Superior temporal gyrus (tissue), 1 donor: ENCODE measurements around the gene DIABLO.
"Not testable (repeated sequence)": the region's sequence is repeated elsewhere in the genome, so short reads cannot be mapped to it uniquely, and the experiment has no call there.

Experiments
- DNase-seq: peaks from one replicate; pipeline ENCODE4 v3.0.0-alpha.2; 2016; ENCODE audit errors: extremely low spot score

The DIABLO gene

DNA sequence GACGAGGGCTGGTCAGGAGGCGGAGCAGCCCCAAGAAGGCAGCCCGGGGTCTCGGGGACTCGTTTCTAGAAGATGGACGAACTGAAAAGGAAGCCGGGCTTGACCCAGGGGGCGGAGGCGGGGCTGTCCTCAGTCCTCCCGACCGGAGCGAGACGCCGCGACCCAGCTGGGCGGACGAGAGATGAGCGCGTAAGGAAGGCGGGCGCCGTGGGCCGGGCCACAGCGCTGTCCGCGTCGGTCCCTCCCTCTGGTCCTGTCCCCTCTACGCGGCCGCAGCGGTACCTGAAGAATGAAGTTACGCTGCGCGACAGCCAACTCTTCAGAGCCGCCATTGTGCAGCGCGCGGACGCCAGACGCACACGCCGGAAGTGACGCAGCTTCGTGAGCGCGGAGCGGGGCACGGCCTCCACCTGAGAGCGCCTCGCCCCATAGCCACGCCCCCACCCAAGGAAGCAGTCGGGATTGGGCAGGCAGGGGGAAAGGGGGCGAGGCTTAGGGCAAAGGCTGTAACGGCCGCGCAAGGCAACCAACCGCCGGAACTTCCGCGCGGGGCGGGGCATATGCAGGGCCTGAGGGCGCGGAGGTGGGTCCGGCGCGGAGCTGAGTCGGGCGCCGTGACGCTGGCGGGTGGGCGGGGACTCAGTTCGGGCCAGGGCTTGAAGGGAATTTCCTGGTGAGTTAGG, at the start of gene DIABLO:
DIABLO (minus strand) TSS at position 370 of the 683 bp plus-strand sequence; CDS start at position 332, 38 bp downstream.
- DNase-seq: peak; percentile 99

- no peak for DNase-seq
These were observed 49.6 kb upstream of the DIABLO start for GRCh38 chr12:122275459-122275858.

GRCh38 chr12:122266230-122266901, 40.5 kb upstream of the DIABLO start, which contains the start of gene VPS33A:
Gene VPS33A (minus strand): TSS chr12:122266494. CDS start chr12:122266408, 86 bp downstream.
- DNase-seq: peak; percentile 98

- no peak for DNase-seq
These were observed 40.0 kb upstream of the DIABLO start for GRCh38 chr12:122265886-122266229.

DNA sequence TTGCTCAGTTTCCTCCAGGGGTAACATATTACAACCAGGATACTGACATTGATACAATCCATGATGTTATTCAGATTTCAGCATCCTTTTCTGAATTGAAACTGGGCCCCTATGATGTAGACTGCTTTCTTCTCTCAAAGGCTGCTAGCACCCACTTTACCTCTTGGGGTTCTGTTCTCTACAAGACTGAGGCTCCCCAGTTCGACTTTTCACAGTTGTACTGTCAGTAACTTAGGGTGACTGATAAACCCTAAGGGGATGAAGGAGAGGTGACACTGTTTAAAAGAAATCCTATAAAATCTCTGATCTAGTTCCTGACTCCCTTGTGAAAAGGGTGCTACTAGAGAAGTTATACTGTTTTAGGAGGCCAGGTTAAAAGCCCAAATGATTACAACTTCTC, 39.6 kb upstream of the DIABLO start:
- DNase-seq: no peak

DNA sequence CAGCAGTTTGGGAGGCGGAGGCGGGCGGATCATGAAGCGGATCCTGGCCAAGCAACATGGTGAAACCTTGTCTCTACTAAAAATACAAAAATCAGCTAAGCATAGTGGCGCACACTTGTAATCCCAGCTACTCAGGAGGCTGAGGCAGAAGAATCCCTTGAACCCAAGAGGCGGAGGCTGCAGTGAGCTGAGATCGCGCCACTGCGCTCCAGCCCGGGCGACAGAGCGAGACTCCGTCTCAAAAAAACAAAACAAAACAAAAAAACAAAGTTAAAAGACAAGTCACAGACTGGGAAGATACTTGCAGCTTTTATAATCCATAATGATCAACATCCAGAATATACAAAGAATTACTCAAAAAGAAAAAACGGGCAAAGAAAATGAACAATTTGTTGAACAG, 34.9 kb upstream of the DIABLO start:
- not testable (repeated sequence) for DNase-seq

DNA sequence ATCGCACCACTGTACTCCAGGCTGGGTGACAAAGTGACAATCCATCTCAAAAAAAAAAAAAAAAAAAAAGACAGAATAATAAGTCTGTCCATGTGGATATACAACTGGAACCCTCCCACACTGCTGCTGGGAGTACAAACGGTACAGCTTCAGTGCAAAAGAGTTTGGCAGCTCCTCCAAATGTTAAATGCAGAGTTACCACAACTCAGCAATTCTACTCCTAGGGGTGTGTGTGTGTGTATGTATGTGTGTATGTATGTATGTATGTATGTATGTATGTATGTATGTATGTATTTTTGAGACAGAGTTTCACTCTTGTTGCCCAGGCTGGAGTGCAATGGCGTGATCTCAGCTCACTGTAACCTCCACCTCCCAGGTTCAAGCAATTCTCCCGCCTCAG, 33.1 kb upstream of the DIABLO start:
- not testable (repeated sequence) for DNase-seq

- not testable (repeated sequence) for DNase-seq
These were observed 32.6 kb upstream of the DIABLO start for GRCh38 chr12:122258462-122258861.

GRCh38 chr12:122250536-122250935, 24.7 kb upstream of the DIABLO start:
- no peak for DNase-seq

- DNase-seq: no peak
These were observed 24.2 kb upstream of the DIABLO start for GRCh38 chr12:122250047-122250446.

DNA sequence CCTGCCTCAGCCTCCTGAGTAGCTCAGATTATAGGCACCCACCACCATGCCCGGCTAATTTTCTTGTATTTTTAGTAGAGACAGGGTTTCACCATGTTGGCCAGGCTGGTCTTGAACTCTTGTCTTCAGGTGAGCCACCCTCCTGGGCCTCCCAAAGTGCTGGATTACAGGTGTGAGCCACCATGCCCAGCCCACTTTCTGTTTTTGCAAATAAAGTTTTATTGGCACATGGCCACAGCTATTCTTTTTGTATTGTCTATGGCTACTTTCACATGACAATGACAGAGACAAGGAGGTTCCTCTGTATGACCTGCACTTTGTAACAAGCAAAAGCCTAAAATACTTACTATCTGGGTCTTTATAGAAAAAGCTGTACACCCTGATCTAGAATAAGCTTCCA, 19.7 kb upstream of the DIABLO start:
- no peak for DNase-seq

DNA sequence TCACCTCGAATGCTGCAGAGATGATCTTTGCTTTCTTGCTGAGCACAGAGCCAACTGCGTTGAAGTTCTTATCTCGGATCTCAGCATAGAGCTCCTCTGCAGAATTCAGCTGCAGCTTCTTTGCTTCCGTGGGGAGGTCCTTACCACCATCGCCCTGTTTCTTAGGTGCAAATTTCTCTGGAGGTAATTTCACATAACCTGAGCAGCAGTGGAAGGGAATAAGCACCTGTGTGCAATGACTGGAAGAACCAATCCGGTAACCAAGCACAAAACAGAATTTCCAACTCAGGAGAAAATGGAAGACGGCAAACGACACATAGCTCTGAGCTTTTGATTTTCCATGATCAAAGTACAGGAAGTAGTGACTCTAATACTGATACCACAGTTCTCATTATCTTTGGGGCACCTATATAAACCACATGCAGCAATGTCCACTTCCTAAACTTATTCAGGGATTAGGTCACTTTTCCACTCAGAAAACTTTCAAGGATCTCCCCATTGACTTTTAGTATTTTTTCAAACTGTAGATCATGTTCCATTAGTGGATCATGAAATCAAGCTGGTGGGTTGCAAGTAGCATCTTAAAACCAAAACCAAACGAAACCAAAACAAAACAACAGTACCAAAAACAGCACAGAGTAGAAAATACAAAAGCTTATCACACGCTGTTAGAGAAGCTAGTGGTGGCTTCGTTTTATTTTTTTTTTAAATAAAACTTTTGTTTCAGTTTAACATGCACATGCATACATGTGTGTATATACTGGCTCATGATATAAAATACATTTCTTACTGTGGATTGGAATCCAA, 18.9 kb upstream of the DIABLO start:
- DNase-seq: no peak

- DNase-seq: no peak
These were observed 18.1 kb upstream of the DIABLO start for GRCh38 chr12:122243965-122244364.

GRCh38 chr12:122238861-122239260, 13.0 kb upstream of the DIABLO start:
- DNase-seq: no peak

GRCh38 chr12:122235741-122236140, 9.9 kb upstream of the DIABLO start:
- DNase-seq: no peak

GRCh38 chr12:122232691-122233090, 6.8 kb upstream of the DIABLO start:
- no peak for DNase-seq

GRCh38 chr12:122230798-122231197, 4.9 kb upstream of the DIABLO start:
- no peak for DNase-seq

- no peak for DNase-seq
These were observed 2.2 kb upstream of the DIABLO start for GRCh38 chr12:122228092-122228491.

- DNase-seq: no peak
These were observed 1.5 kb upstream of the DIABLO start for GRCh38 chr12:122227341-122227740.

DNA sequence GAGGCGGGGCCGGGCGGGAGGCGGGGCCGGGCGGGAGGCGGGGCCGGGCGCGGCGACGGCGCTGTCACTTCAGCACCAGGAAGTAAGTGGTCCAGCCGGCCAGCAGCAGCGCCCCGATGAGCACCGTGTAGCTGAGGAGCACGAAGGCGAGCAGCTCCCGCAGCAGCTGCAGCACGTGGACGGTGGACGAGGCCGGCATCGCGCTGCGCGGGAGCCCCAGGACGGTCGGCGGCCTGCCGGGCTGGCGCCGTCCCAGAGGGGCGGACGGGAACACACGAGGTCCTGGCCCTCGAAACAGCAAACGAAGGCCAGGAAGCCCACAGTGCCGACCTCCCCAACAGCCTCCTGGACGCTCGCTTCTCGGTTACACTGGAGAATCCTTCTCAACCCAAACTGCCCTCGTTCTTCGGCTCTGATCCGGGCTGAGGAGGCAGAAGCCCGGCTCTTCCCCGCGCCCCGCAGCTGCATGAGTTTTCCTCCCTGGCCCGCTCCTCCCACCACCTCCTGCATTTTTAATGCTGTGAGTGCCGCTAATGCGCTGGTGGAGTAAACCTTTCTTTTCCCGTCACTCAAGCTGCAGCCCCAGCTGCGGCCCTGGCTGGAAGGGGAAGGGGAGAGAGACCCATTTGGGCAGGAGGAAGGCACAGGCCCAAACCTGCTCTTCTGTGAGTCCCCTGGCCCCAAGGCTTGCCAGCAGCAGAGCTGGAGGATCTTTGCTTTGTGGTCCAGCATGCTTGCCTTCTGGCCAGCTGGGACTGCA, 694 bp upstream of the DIABLO start:
- DNase-seq: no peak

DNA sequence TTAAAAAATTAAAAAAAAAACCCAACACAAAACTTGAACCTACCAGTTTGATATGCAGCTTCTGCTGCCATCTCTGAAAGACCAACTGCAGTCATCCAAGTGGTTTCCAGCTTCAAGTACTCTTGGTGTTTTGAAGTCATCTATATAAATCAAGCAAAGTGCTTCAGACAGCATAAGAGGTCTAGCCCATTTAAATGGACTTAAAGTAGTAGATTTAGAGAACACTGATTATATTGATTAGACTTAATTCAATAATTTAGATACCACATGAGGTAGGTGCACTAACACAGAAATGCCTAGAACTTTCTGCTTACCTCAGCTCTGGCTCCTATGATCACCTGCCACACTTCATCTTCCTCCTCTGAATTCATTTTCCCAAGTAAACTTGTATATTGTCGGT, 9.4 kb downstream of the DIABLO start:
- DNase-seq: no peak

- DNase-seq: no peak
These were observed 10.1 kb downstream of the DIABLO start for GRCh38 chr12:122215771-122216170.
